Measurements from ENCODE around the gene HIVEP3. TPM values are rescaled to one million over a fixed set of nuclear protein-coding genes. Genes with fewer than 3 reads are reported as not detected.

Gene HIVEP3
- total RNA-seq, 5 donors from 2014 or later (not counting 1 experiment from before 2014, with no cell fraction given) = 7.0 to 15.3 (median 8.8) TPM

- no peaks in the 10 kb centered on the region for H3K27me3 Mint-ChIP-seq
- ChIA-PET POLR2A (interaction anchor here (0.6 to 0.7 kb wide), 2 partner anchors 58 to 1942 kb away, joined by 3 to 16 read pairs; no protein-coding TSS in a partner anchor), CTCF (no interaction called here)
- no peak for ATAC-seq (replicated peaks in 1 of 4)
- H3K9me3 Mint-ChIP-seq = no peaks in the 10 kb centered on the region
- Histone ChIP-seq H3K36me3 (ENCODE audit: control insufficient read depth in 2 of 2, extremely low read depth in 1 of 2, insufficient read depth in 1 of 2, low read length in 1 of 2) (no peaks in the 10 kb centered on the region), H3K27me3 (replicated peaks in 1 of 2; ENCODE audit: control insufficient read depth in 2 of 2, extremely low read depth in 1 of 2, insufficient read depth in 2 of 2, low read length in 1 of 2) (no peaks in the 10 kb centered on the region), H3K27ac (ENCODE audit: low read length) (no peak overlapping the region), H3K4me3 (ENCODE audit: control insufficient read depth in 1 of 2, extremely low read depth in 1 of 2, low read length in 1 of 2) (no peak overlapping the region), H3K4me1 (ENCODE audit: control insufficient read depth in 1 of 2, extremely low read depth in 1 of 2, insufficient read depth in 2 of 2, low read length in 2 of 2) (peaks cover 0 to 3% of the 10 kb centered on the region in 2 experiments), H3K9me3 (no peaks in the 10 kb centered on the region)
- no peak overlapping the region for H3K27ac Mint-ChIP-seq
- H3K36me3 Mint-ChIP-seq = peaks cover 5% of the 10 kb centered on the region
- H3K4me3 Mint-ChIP-seq = no peak overlapping the region
- no peak for DNase-seq
- H3K4me1 Mint-ChIP-seq = peaks cover 0 to 21% (median 10%) of the 10 kb centered on the region in 3 donors
- no CpG with 5 or more reads among the region's 2 CpGs for WGBS (ENCODE audit: insufficient coverage)
Observed at GRCh38 chr1:41616563-41616962, 302.2 kb downstream of the HIVEP3 start.

- H3K4me1 ChIP-seq (ENCODE audit: control insufficient read depth in 1 of 2, extremely low read depth in 1 of 2, insufficient read depth in 2 of 2, low read length in 2 of 2) = peaks cover 0 to 3% of the 10 kb centered on the region in 2 experiments
- ChIA-PET CTCF (no interaction called here), POLR2A (interaction anchor here (0.6 to 0.7 kb wide), 2 partner anchors 57 to 1943 kb away, joined by 3 to 16 read pairs; no protein-coding TSS in a partner anchor)
- Mint-ChIP-seq H3K4me3 (no peak overlapping the region), H3K4me1 (peaks cover 0 to 15% (median 7%) of the 10 kb centered on the region in 3 donors), H3K36me3 (peaks cover 5% of the 10 kb centered on the region), H3K27me3 (no peaks in the 10 kb centered on the region), H3K27ac (no peak overlapping the region), H3K9me3 (no peaks in the 10 kb centered on the region)
- no CpG with 5 or more reads among the region's 2 CpGs for WGBS (ENCODE audit: insufficient coverage)
- H3K27ac ChIP-seq (ENCODE audit: low read length) = no peak overlapping the region
- no peaks in the 10 kb centered on the region for H3K36me3 ChIP-seq (ENCODE audit: control insufficient read depth in 2 of 2, extremely low read depth in 1 of 2, insufficient read depth in 1 of 2, low read length in 1 of 2)
- H3K4me3 ChIP-seq (ENCODE audit: control insufficient read depth in 1 of 2, extremely low read depth in 1 of 2, low read length in 1 of 2) = no peak overlapping the region
- H3K9me3 ChIP-seq = no peaks in the 10 kb centered on the region
- no peak for DNase-seq
- no peak for ATAC-seq (replicated peaks in 1 of 4)
- H3K27me3 ChIP-seq (replicated peaks in 1 of 2; ENCODE audit: control insufficient read depth in 2 of 2, extremely low read depth in 1 of 2, insufficient read depth in 2 of 2, low read length in 1 of 2) = no peaks in the 10 kb centered on the region
Observed at GRCh38 chr1:41615981-41616380, 302.7 kb downstream of the HIVEP3 start.

- CTCF ChIA-PET = no interaction called here
- no peak for ATAC-seq (replicated peaks in 1 of 4)
- 93% methylated on average over 8 of the region's 8 CpGs for WGBS (ENCODE audit: insufficient coverage)
Observed at GRCh38 chr1:41615316-41615715, 303.4 kb downstream of the HIVEP3 start.

GRCh38 chr1:41614818-41615217 lies 303.9 kb downstream of the HIVEP3 start:
- WGBS (ENCODE audit: insufficient coverage) = 100% methylated on average over 3 of the region's 6 CpGs
- ATAC-seq (replicated peaks in 1 of 4) (no peak), DNase-seq (no peak)
- no peaks in the 10 kb centered on the region for H3K9me3 Mint-ChIP-seq
- H3K4me3 Mint-ChIP-seq = no peak overlapping the region
- H3K27ac Mint-ChIP-seq = no peak overlapping the region
- POLR2A ChIA-PET = no interaction called here
- H3K4me1 ChIP-seq (ENCODE audit: control insufficient read depth in 1 of 2, extremely low read depth in 1 of 2, insufficient read depth in 2 of 2, low read length in 2 of 2) = peaks cover 0 to 3% of the 10 kb centered on the region in 2 experiments
- no peaks in the 10 kb centered on the region for H3K27me3 ChIP-seq (replicated peaks in 1 of 2; ENCODE audit: control insufficient read depth in 2 of 2, extremely low read depth in 1 of 2, insufficient read depth in 2 of 2, low read length in 1 of 2)
- no peaks in the 10 kb centered on the region for H3K9me3 ChIP-seq
- H3K27me3 Mint-ChIP-seq = no peaks in the 10 kb centered on the region
- H3K36me3 ChIP-seq (ENCODE audit: control insufficient read depth in 2 of 2, extremely low read depth in 1 of 2, insufficient read depth in 1 of 2, low read length in 1 of 2) = no peaks in the 10 kb centered on the region
- no peak overlapping the region for H3K4me3 ChIP-seq (ENCODE audit: control insufficient read depth in 1 of 2, extremely low read depth in 1 of 2, low read length in 1 of 2)
- peaks cover 5% of the 10 kb centered on the region for H3K36me3 Mint-ChIP-seq
- no peak overlapping the region for H3K27ac ChIP-seq (ENCODE audit: low read length)
- CTCF ChIA-PET = no interaction called here
- H3K4me1 Mint-ChIP-seq = peaks cover 0 to 8% (median 5%) of the 10 kb centered on the region in 3 donors

More at GRCh38 chr1:41615316-41615715, 303.4 kb downstream of the HIVEP3 start:
- Mint-ChIP-seq H3K4me3 (no peak overlapping the region), H3K9me3 (no peaks in the 10 kb centered on the region), H3K27ac (no peak overlapping the region), H3K27me3 (no peaks in the 10 kb centered on the region), H3K36me3 (peaks cover 5% of the 10 kb centered on the region), H3K4me1 (peaks cover 0 to 8% (median 6%) of the 10 kb centered on the region in 3 donors)
- no peak for DNase-seq
- Histone ChIP-seq H3K27me3 (replicated peaks in 1 of 2; ENCODE audit: control insufficient read depth in 2 of 2, extremely low read depth in 1 of 2, insufficient read depth in 2 of 2, low read length in 1 of 2) (no peaks in the 10 kb centered on the region), H3K4me1 (ENCODE audit: control insufficient read depth in 1 of 2, extremely low read depth in 1 of 2, insufficient read depth in 2 of 2, low read length in 2 of 2) (peaks cover 0 to 3% of the 10 kb centered on the region in 2 experiments), H3K27ac (ENCODE audit: low read length) (no peak overlapping the region), H3K9me3 (no peaks in the 10 kb centered on the region), H3K36me3 (ENCODE audit: control insufficient read depth in 2 of 2, extremely low read depth in 1 of 2, insufficient read depth in 1 of 2, low read length in 1 of 2) (no peaks in the 10 kb centered on the region), H3K4me3 (ENCODE audit: control insufficient read depth in 1 of 2, extremely low read depth in 1 of 2, low read length in 1 of 2) (no peak overlapping the region)
- POLR2A ChIA-PET = no interaction called here

GRCh38 chr1:41613689-41614574 lies 304.8 kb downstream of the HIVEP3 start:
- H3K4me1 ChIP-seq (ENCODE audit: control insufficient read depth in 1 of 2, extremely low read depth in 1 of 2, insufficient read depth in 2 of 2, low read length in 2 of 2) = peaks cover 0 to 3% of the 10 kb centered on the region in 2 experiments
- H3K4me3 Mint-ChIP-seq = no peak overlapping the region
- no peak for DNase-seq
- H3K36me3 ChIP-seq (ENCODE audit: control insufficient read depth in 2 of 2, extremely low read depth in 1 of 2, insufficient read depth in 1 of 2, low read length in 1 of 2) = no peaks in the 10 kb centered on the region
- H3K9me3 Mint-ChIP-seq = no peaks in the 10 kb centered on the region
- peaks cover 0 to 8% (median 5%) of the 10 kb centered on the region in 3 donors for H3K4me1 Mint-ChIP-seq
- ATAC-seq (replicated peaks in 1 of 4) = no peak
- H3K36me3 Mint-ChIP-seq = peaks cover 5% of the 10 kb centered on the region
- CTCF ChIA-PET = no interaction called here
- H3K27me3 Mint-ChIP-seq = no peaks in the 10 kb centered on the region
- H3K27me3 ChIP-seq (replicated peaks in 1 of 2; ENCODE audit: control insufficient read depth in 2 of 2, extremely low read depth in 1 of 2, insufficient read depth in 2 of 2, low read length in 1 of 2) = no peaks in the 10 kb centered on the region
- no peak overlapping the region for H3K4me3 ChIP-seq (ENCODE audit: control insufficient read depth in 1 of 2, extremely low read depth in 1 of 2, low read length in 1 of 2)
- H3K9me3 ChIP-seq = no peaks in the 10 kb centered on the region
- no peak overlapping the region for H3K27ac Mint-ChIP-seq
- WGBS (ENCODE audit: insufficient coverage) = 91% methylated on average over 8 of the region's 10 CpGs
- POLR2A ChIA-PET = no interaction called here
- no peak overlapping the region for H3K27ac ChIP-seq (ENCODE audit: low read length)

- H3K27me3 Mint-ChIP-seq = no peaks in the 10 kb centered on the region
- Histone ChIP-seq H3K4me3 (ENCODE audit: control insufficient read depth in 1 of 2, extremely low read depth in 1 of 2, low read length in 1 of 2) (no peak overlapping the region), H3K9me3 (no peaks in the 10 kb centered on the region), H3K27ac (ENCODE audit: low read length) (no peak overlapping the region), H3K4me1 (ENCODE audit: control insufficient read depth in 1 of 2, extremely low read depth in 1 of 2, insufficient read depth in 2 of 2, low read length in 2 of 2) (peaks cover 0 to 3% of the 10 kb centered on the region in 2 experiments), H3K36me3 (ENCODE audit: control insufficient read depth in 2 of 2, extremely low read depth in 1 of 2, insufficient read depth in 1 of 2, low read length in 1 of 2) (no peaks in the 10 kb centered on the region), H3K27me3 (replicated peaks in 1 of 2; ENCODE audit: control insufficient read depth in 2 of 2, extremely low read depth in 1 of 2, insufficient read depth in 2 of 2, low read length in 1 of 2) (no peaks in the 10 kb centered on the region)
- peaks cover 0 to 8% (median 5%) of the 10 kb centered on the region in 3 donors for H3K4me1 Mint-ChIP-seq
- CTCF ChIA-PET = no interaction called here
- no peak overlapping the region for H3K4me3 Mint-ChIP-seq
- peaks cover 5% of the 10 kb centered on the region for H3K36me3 Mint-ChIP-seq
- no peaks in the 10 kb centered on the region for H3K9me3 Mint-ChIP-seq
- DNase-seq (no peak), ATAC-seq (replicated peaks in 1 of 4) (no peak)
- POLR2A ChIA-PET = no interaction called here
- 98% methylated on average over 4 of the region's 9 CpGs for WGBS (ENCODE audit: insufficient coverage)
- H3K27ac Mint-ChIP-seq = no peak overlapping the region
Observed at GRCh38 chr1:41612953-41613352, 305.8 kb downstream of the HIVEP3 start.

Measured in T-cell (primary cell).